Hepatocyte (in vitro differentiated cells): ENCODE results near the gene TSPEAR. TPM values are rescaled to one million over a fixed set of nuclear protein-coding genes. Genes with fewer than 3 reads are reported as not detected.

Experiments used
- DNase-seq: peaks from one replicate; pipeline ENCODE4 v3.0.0-alpha.2; 2016; ENCODE audit warnings: low spot score
- H2AFZ ChIP-seq: fragments of 200-600 bp; sonication (generic); 2 replicates; pipeline ENCODE4 v1.6.0; 2016; ENCODE audit warnings: antibody characterized with exemption, mild to moderate bottlenecking
- H3K27ac ChIP-seq: fragments of 200-600 bp; sonication (generic); 2 replicates; pipeline ENCODE4 v1.5.1; 2016; ENCODE audit warnings: mild to moderate bottlenecking
- H3K27me3 ChIP-seq: fragments of 200-600 bp; sonication (generic); 2 replicates; pipeline ENCODE4 v1.6.1; 2016
- H3K36me3 ChIP-seq: fragments of 200-600 bp; sonication (generic); replicated peaks from 2 replicates; pipeline ENCODE4 v1.5.1; 2016; ENCODE audit warnings: low read depth; ENCODE audit not compliant: insufficient read depth
- H3K4me1 ChIP-seq: fragments of 200-600 bp; sonication (generic); 2 replicates; pipeline ENCODE4 v1.5.1; 2016; ENCODE audit warnings: mild to moderate bottlenecking, moderate library complexity; ENCODE audit not compliant: insufficient read depth
- H3K4me2 ChIP-seq: fragments of 200-600 bp; sonication (generic); 2 replicates; pipeline ENCODE4 v1.6.0; 2016
- H3K4me3 ChIP-seq: fragments of 200-600 bp; sonication (generic); 2 replicates; pipeline ENCODE4 v1.5.1; 2016; ENCODE audit warnings: mild to moderate bottlenecking
- H3K79me2 ChIP-seq: fragments of 200-600 bp; sonication (generic); 2 replicates; pipeline ENCODE4 v1.6.0; 2017; ENCODE audit warnings: mild to moderate bottlenecking
- H3K9me2 ChIP-seq: fragments of 200-600 bp; sonication (generic); replicated peaks from 2 replicates; pipeline ENCODE4 v1.6.0; 2017; ENCODE audit warnings: mild to moderate bottlenecking; ENCODE audit not compliant: insufficient read depth
- H3K9me3 ChIP-seq: fragments of 200-600 bp; sonication (generic); 2 replicates; pipeline ENCODE4 v1.5.1; 2016; ENCODE audit warnings: low read depth, mild to moderate bottlenecking
- H4K20me1 ChIP-seq: fragments of 200-600 bp; sonication (generic); 2 replicates; pipeline ENCODE4 v1.6.0; 2016; ENCODE audit warnings: mild to moderate bottlenecking; ENCODE audit not compliant: insufficient read depth, poor library complexity, severe bottlenecking
- EZH2 ChIP-seq: fragments of 200-600 bp; sonication (generic); IDR thresholded peaks from 2 replicates; pipeline ENCODE4 v1.6.1; 2016; ENCODE audit warnings: antibody characterized with exemption, mild to moderate bottlenecking, borderline replicate concordance
- EZH2phosphoT487 ChIP-seq: fragments of 200-600 bp; sonication (generic); IDR thresholded peaks from one replicate; pipeline ENCODE4 v1.6.1; 2018; ENCODE audit warnings: antibody characterized with exemption, mild to moderate bottlenecking, low read depth, moderate library complexity; ENCODE audit not compliant: unreplicated experiment, severe bottlenecking
- WGBS: methylation state at CpG from one replicate; pipeline ENCODE4 v1.1.6; 2016; ENCODE audit warnings: low lambda C conversion rate; ENCODE audit errors: missing lambda C conversion rate; 5-methylcytosine and 5-hydroxymethylcytosine counted together
- polyA plus RNA-seq: library from polyadenylated mRNA; unstranded; fragments of >200 nt; fragmentation: Nextera tagmentation; extraction: Ambion mirVana; gene quantifications from 2 replicates; pipeline ENCODE4 v1.2.1, GENCODE V29; 2016
- total RNA-seq: library from RNA; depleted of rRNA; stranded (reverse); fragments of >200 nt; gene quantifications from 2 replicates; pipeline ENCODE4 v1.2.3, GENCODE V29; 2014
- TF ChIP-seq, protein P1 (sequence below): fragments of 200-600 bp; sonication (generic); IDR thresholded peaks from 2 replicates; pipeline ENCODE4 v1.5.1; 2016; ENCODE audit warnings: antibody characterized with exemption, mild to moderate bottlenecking; ENCODE audit not compliant: poor library complexity

Gene TSPEAR
- total and polyA plus RNA-seq, 2 experiments from 2014 or later: 0.35 TPM; not detected in 1

DNA sequence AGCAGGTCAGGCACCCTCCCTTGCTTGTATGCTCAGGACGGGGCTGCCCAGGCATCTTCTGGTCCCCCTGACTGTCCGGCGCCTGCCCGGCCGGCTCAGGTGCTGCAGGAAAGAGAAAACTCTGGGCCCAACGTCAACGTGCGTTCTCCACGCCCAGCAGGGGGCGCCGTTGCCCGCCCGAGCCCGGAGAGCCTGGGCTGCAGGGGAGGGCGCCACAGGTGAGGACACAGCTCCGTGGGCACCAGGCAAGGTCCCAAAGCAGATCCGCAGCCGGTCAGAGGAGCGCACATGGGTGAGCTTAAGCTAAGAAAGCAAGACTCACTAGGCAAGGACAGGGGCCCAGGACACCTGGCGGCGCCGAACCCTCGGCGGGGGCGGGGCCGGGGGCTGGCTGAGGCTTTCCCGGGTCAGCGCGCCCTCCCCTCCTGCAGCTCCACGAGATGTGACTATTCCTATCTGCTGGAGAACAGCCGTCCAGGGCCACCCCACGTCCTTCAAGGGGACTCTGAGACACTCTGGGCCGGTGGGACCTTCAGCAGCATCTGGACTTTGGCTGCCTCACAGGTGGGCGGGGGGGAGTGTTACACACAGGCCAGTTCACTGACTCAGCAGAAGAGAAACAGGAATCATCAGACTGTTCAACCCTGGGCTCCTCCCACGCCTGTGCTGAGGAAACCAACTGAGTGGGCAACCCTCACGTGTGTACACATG, 200.7 kb downstream of the TSPEAR start:
- no peak overlapping the region for H2AFZ ChIP-seq
- peak overlapping the region; percentile 81 for H3K4me2 ChIP-seq
- H3K79me2 ChIP-seq: no peaks in the 10 kb centered on the region
- no peaks in the 10 kb centered on the region for H3K9me2 ChIP-seq
- H3K27me3 ChIP-seq: no peaks in the 10 kb centered on the region
- H3K4me3 ChIP-seq: no peak overlapping the region
- peaks cover 8% of the 10 kb centered on the region for H3K4me1 ChIP-seq
- TF ChIP-seq EZH2phosphoT487 (no peak), EZH2 (no peak)
- TF ChIP-seq, protein P1, sequence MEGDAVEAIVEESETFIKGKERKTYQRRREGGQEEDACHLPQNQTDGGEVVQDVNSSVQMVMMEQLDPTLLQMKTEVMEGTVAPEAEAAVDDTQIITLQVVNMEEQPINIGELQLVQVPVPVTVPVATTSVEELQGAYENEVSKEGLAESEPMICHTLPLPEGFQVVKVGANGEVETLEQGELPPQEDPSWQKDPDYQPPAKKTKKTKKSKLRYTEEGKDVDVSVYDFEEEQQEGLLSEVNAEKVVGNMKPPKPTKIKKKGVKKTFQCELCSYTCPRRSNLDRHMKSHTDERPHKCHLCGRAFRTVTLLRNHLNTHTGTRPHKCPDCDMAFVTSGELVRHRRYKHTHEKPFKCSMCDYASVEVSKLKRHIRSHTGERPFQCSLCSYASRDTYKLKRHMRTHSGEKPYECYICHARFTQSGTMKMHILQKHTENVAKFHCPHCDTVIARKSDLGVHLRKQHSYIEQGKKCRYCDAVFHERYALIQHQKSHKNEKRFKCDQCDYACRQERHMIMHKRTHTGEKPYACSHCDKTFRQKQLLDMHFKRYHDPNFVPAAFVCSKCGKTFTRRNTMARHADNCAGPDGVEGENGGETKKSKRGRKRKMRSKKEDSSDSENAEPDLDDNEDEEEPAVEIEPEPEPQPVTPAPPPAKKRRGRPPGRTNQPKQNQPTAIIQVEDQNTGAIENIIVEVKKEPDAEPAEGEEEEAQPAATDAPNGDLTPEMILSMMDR: peak; percentile 86
- DNase-seq: peak; percentile 87
- no peaks in the 10 kb centered on the region for H4K20me1 ChIP-seq
- peak overlapping the region; percentile 70 for H3K27ac ChIP-seq
- H3K36me3 ChIP-seq: no peaks in the 10 kb centered on the region
- 25% methylated on average over 22 of the region's 36 CpGs for WGBS
- no peaks in the 10 kb centered on the region for H3K9me3 ChIP-seq

DNA sequence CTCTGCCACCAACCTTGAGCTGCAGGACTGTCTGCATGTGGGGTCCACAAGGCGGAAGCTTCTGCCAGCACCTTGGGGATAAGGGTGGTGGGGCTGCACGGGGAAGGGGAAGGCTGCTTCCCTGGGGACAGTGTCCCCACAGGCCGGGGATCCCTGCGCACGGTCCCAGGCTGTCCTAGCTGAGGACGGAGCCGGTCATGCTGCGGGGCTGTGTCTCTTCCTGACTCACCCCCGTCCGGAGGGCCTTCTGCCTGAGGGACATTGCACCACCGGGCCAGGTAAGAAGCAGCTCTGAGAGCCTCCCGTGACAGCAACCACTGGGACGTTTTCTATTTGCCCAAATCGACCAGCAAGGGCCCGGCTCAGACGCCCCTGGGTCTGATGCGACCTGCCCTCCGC, 201.3 kb downstream of the TSPEAR start:
- TF ChIP-seq EZH2phosphoT487 (no peak), EZH2 (no peak)
- TF ChIP-seq, protein P1: no peak
- H3K4me1 ChIP-seq: peaks cover 8% of the 10 kb centered on the region
- no peak overlapping the region for H2AFZ ChIP-seq
- no peaks in the 10 kb centered on the region for H3K36me3 ChIP-seq
- no peaks in the 10 kb centered on the region for H3K79me2 ChIP-seq
- no peak overlapping the region for H3K4me3 ChIP-seq
- H3K9me2 ChIP-seq: no peaks in the 10 kb centered on the region
- no peaks in the 10 kb centered on the region for H4K20me1 ChIP-seq
- WGBS: 70% methylated on average over 18 of the region's 18 CpGs
- peak overlapping the region; percentile 81 for H3K4me2 ChIP-seq
- H3K27me3 ChIP-seq: no peaks in the 10 kb centered on the region
- H3K27ac ChIP-seq: no peak overlapping the region
- no peaks in the 10 kb centered on the region for H3K9me3 ChIP-seq
- DNase-seq: no peak

DNA sequence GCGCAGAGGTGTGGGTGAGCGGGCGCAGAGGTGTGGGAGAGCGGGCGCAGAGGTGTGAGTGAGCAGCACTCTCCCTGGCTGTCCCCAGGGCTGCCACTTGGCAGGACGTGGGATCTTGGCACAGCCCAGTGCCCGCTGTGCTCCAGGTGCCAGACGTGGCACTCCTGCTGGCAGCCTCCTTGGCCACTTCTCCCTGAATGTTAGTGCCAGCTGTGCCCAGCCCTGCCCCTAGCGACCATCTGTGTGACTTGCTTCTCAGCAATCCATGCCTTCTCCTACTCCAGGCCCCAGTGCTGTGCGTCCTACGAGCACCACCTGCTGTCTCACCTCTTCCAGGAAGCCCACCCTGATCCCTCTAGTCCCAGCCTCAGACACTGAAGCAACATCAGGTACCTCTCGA, 201.8 kb downstream of the TSPEAR start:
- H3K9me2 ChIP-seq: no peaks in the 10 kb centered on the region
- no peaks in the 10 kb centered on the region for H3K79me2 ChIP-seq
- peaks cover 8% of the 10 kb centered on the region for H3K4me1 ChIP-seq
- no peaks in the 10 kb centered on the region for H3K27me3 ChIP-seq
- H3K4me3 ChIP-seq: no peak overlapping the region
- no peaks in the 10 kb centered on the region for H4K20me1 ChIP-seq
- 94% methylated on average over 6 of the region's 12 CpGs for WGBS
- no peak overlapping the region for H3K27ac ChIP-seq
- no peak overlapping the region for H2AFZ ChIP-seq
- H3K9me3 ChIP-seq: no peaks in the 10 kb centered on the region
- H3K36me3 ChIP-seq: no peaks in the 10 kb centered on the region
- TF ChIP-seq, protein P1: no peak
- TF ChIP-seq EZH2 (no peak), EZH2phosphoT487 (no peak)
- DNase-seq: no peak
- H3K4me2 ChIP-seq: no peak overlapping the region
